Measurements from ENCODE around the gene ADAMTS8. TPM values are rescaled to one million over a fixed set of nuclear protein-coding genes. Genes with fewer than 3 reads are reported as not detected.
A peak's percentile ranks its signal among the peaks of the same experiment; 100 is the strongest.

ADAMTS8 gene
- total RNA-seq, 1 donor from 2014 or later = 1.5 TPM

DNA sequence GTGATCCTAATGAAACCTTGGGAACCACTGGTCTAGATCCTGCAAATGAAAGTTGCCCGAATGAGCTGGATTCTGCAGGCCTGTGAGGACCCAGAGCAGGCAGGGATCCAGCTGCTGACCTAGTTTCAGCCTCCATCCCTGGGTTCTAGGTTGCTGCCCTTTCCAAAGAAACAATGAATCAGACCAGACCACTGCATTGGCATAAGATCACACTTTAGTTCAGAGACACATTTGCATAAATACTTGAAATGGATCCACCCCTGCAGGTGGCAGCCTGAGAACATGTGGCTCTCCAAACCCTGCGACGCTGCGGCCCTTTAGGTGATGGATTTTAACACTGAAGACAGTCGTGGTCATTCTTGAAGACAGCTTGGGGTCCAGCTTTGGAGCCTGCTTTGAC lies 23.7 kb downstream of the ADAMTS8 start:
- Histone ChIP-seq H3K36me3 (no peaks in the 10 kb centered on the region), H3K27ac (no peak overlapping the region), H3K27me3 (no peaks in the 10 kb centered on the region), H3K4me3 (no peak overlapping the region), H3K4me1 (peaks cover 19% of the 10 kb centered on the region), H3K9me3 (no peaks in the 10 kb centered on the region)
- DNase-seq (ENCODE audit: extremely low spot score in 2 of 2) = no peak
- intact Hi-C loops (cut with DNase I) = no loop called here
- TF ChIP-seq POLR2A (IDR thresholded peaks at IDR 0.05) (no peak), POLR2AphosphoS5 (IDR thresholded peaks at IDR 0.05; ENCODE audit: insufficient read depth in 1 of 2, low read depth in 1 of 2) (no peak)
- TF ChIP-seq, protein P1, sequence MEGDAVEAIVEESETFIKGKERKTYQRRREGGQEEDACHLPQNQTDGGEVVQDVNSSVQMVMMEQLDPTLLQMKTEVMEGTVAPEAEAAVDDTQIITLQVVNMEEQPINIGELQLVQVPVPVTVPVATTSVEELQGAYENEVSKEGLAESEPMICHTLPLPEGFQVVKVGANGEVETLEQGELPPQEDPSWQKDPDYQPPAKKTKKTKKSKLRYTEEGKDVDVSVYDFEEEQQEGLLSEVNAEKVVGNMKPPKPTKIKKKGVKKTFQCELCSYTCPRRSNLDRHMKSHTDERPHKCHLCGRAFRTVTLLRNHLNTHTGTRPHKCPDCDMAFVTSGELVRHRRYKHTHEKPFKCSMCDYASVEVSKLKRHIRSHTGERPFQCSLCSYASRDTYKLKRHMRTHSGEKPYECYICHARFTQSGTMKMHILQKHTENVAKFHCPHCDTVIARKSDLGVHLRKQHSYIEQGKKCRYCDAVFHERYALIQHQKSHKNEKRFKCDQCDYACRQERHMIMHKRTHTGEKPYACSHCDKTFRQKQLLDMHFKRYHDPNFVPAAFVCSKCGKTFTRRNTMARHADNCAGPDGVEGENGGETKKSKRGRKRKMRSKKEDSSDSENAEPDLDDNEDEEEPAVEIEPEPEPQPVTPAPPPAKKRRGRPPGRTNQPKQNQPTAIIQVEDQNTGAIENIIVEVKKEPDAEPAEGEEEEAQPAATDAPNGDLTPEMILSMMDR (IDR thresholded peaks at IDR 0.05) = no peak

DNA sequence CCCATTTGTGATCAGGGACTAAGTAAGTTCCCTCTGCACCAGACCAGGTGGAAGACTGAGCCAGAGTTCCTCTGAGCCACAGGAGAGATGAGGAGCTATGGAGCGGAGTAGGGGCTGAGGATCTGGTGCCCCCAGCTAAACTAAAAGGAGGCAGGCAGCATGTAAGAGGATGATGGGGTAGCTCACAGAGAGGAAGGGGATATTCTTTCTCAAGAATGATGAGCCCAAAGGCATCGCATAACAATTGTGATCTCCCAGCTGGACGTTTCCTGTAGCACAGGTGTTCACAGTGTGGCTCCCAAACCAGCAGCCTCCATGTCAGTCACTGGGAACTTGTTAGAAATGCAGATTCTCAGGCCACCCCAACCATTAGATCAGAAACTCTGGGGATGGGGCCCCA lies 24.4 kb downstream of the ADAMTS8 start:
- no peaks in the 10 kb centered on the region for H3K36me3 ChIP-seq
- no peaks in the 10 kb centered on the region for H3K9me3 ChIP-seq
- intact Hi-C loops (cut with DNase I) = no loop called here
- H3K27me3 ChIP-seq = no peaks in the 10 kb centered on the region
- H3K4me3 ChIP-seq = no peak overlapping the region
- H3K27ac ChIP-seq = peak overlapping the region; percentile 60
- H3K4me1 ChIP-seq = peaks cover 17% of the 10 kb centered on the region
- DNase-seq (ENCODE audit: extremely low spot score in 2 of 2) = no peak
- TF ChIP-seq, protein P1 (IDR thresholded peaks at IDR 0.05) = no peak
- TF ChIP-seq POLR2A (IDR thresholded peaks at IDR 0.05) = no peak
- no peak for TF ChIP-seq POLR2AphosphoS5 (IDR thresholded peaks at IDR 0.05; ENCODE audit: insufficient read depth in 1 of 2, low read depth in 1 of 2)

DNA sequence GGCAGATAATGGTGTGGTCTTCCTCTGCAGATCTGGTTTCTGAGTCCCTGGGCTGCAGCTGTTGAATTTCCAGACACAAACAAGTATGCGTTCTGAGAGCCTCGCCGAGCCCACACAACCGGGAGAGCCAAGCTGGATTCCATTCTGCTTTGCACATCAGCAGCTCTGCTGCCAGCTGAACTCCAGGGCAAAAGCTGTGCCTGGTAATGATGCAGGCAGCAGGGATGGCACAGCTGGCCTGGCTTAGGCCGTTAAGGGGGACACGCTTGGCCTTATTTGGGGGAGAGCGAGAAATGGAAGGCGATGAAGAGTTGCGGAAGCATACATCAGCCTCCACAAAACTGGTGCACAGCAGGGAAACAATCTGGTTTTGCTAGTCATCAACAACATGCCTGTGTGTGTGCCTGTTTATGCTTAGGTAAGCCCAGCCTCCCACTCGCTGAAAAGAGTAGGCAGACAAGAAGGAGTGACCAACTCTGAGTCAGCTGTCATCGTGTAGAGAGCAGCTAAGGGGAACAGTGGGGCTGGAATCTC lies 25.1 kb downstream of the ADAMTS8 start:
- no peak for DNase-seq (ENCODE audit: extremely low spot score in 2 of 2)
- Histone ChIP-seq H3K9me3 (no peaks in the 10 kb centered on the region), H3K27ac (peak overlapping the region; percentile 60), H3K4me1 (peaks cover 10% of the 10 kb centered on the region), H3K4me3 (no peak overlapping the region), H3K27me3 (no peaks in the 10 kb centered on the region), H3K36me3 (no peaks in the 10 kb centered on the region)
- intact Hi-C loops (cut with DNase I) = no loop called here
- TF ChIP-seq POLR2A (IDR thresholded peaks at IDR 0.05) = no peak
- TF ChIP-seq, protein P1 (IDR thresholded peaks at IDR 0.05) = no peak
- peak; percentile 46 to 78 for TF ChIP-seq POLR2AphosphoS5 (IDR thresholded peaks at IDR 0.05; ENCODE audit: insufficient read depth in 1 of 2, low read depth in 1 of 2)

DNA sequence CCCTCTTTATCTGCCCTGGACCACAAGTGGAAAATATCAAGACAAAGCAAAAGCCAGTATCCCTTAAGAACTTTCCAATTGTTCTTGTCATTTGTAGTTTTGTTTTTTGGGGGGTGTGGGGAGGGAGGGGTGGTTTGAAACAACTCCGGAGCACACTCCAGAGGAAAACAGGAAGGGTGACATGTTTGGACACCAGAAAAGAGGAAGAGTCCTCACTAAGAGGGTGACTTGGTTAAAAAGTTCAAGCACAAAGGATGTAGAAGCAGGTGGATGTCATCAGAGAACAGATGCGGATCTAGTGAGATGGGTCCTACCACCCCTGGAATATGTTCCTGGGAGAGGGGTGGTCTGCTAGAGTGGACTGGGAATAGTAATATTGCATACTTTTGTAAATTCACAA lies 25.8 kb downstream of the ADAMTS8 start:
- Histone ChIP-seq H3K27ac (peak overlapping the region; percentile 60), H3K4me1 (peaks cover 3% of the 10 kb centered on the region), H3K27me3 (no peaks in the 10 kb centered on the region), H3K9me3 (no peaks in the 10 kb centered on the region), H3K36me3 (no peaks in the 10 kb centered on the region), H3K4me3 (no peak overlapping the region)
- DNase-seq (ENCODE audit: extremely low spot score in 2 of 2) = no peak
- intact Hi-C loops (cut with DNase I) = no loop called here
- TF ChIP-seq, protein P1 (IDR thresholded peaks at IDR 0.05) = no peak
- TF ChIP-seq POLR2A (IDR thresholded peaks at IDR 0.05) = no peak

DNA sequence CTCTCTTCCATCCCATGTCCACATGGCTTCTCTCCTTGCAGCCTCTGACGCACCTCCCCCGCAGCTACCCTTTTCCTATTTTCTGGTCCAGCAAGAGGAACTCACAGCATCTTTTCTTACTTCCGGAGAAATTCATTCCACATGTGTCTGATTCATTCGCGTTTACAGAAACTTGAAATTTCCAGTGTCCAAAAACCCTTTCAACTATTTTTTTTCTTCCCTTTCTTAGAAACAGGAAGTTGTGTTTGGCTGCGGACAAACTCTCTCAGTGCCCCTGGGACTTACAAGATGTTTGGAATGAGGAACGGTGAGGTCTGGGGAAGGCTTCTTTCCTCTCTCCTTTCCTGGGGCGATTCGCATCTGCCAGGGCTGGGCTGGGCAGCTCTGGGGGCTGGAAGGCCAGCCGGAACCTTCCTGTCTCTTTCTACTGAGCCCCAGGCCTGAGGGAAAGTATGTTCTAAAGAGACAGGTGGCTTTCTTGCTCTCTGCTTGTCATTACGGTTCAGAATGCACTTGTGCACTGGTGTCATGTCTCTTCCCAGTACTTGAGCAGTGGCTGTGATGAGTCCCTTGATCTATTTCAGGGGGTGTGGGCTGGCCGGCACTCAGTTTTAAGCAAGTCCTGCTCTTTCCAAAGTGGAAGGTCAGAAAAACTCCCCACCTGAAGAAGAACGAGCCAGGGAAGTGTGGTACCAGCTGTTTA lies 27.5 kb downstream of the ADAMTS8 start:
- no peak for DNase-seq (ENCODE audit: extremely low spot score in 2 of 2)
- Histone ChIP-seq H3K9me3 (no peaks in the 10 kb centered on the region), H3K4me1 (no peaks in the 10 kb centered on the region), H3K27me3 (no peaks in the 10 kb centered on the region), H3K36me3 (no peaks in the 10 kb centered on the region), H3K4me3 (no peak overlapping the region), H3K27ac (peak overlapping the region; percentile 9)
- intact Hi-C loops (cut with DNase I) = no loop called here
- TF ChIP-seq POLR2AphosphoS5 (IDR thresholded peaks at IDR 0.05; ENCODE audit: insufficient read depth in 1 of 2, low read depth in 1 of 2) (no peak), POLR2A (IDR thresholded peaks at IDR 0.05) (no peak)
- TF ChIP-seq, protein P1 (IDR thresholded peaks at IDR 0.05) = no peak

All from vagina (tissue), 2 donors.